Lung microvascular endothelial cell (primary cell): ENCODE measurements around the gene RAPGEF3. TPM values are rescaled to one million over a fixed set of nuclear protein-coding genes. Genes with fewer than 3 reads are reported as not detected.

ENCODE experiments used
- DNase-seq, 2 donors: peaks; one replicate each; pipeline versions ENCODE4 v3.0.0 to v3.0.0-alpha.2; 2010; ENCODE audit warnings: low read depth in 2 of 2
- total RNA-seq: library from RNA; depleted of rRNA; stranded (reverse); fragments of >200 nt; gene quantifications from 2 replicates; pipeline ENCODE4 v1.2.1, GENCODE V29; 2014

Gene RAPGEF3
- total RNA-seq, 1 donor from 2014 or later = 7.1 TPM

DNA sequence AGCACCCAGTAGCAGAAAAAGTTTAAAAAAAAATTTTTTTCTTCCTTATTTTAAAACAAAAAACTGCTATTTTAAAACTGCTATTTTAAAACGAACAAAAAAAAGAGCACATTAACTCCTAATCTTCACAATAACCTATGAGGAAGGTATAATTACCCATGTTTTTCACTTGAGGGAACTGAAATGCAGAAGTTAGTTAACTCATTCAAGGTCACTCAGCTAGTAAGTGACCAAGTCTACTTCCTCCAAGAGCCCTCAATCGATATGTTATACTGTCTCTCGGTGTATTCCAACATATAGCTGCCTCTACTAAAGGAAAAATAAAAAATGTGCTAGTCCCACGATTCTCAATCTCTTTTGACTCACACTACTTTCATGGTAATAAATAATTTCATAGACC is 60.6 kb downstream of the RAPGEF3 start:
- no peak for DNase-seq

DNA sequence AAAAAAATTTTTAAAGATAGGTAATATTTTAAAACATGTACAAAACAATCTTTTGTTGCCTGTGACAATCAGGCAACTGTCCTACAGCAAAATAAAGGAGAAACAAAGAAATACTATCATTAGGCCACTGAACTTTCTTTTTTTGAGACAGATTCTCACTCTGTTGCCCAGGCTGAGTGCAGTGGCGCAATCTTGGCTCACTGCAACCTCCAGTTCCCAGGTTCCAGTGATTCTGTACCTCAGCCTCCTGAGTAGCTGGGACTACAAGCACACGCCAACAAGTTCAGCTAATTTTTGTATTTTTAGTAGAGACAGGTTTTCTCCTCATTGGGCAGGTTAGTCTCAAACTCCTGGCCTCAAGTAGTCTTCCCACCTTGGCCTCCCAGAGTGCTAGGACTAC is 69.5 kb downstream of the RAPGEF3 start:
- DNase-seq = no peak

DNA sequence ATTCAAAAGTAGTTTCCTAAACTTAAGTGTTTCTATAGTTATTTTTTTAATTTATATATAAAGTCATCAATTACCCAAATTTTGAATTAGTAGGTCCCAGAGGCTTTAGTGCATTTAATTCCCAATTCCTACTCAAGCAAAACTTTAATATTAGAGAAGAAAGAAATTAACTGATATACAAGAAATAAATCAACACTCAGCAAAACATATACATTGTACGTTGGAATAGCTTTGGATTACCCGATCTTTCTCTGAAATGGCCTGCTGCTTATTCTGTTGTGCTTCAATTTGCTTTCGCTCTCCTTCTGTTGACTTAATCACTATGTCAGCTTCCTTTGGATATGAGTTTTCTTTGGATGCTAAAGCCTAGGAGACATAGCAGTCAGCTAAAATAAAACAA is 71.0 kb downstream of the RAPGEF3 start:
- DNase-seq = no peak

DNA sequence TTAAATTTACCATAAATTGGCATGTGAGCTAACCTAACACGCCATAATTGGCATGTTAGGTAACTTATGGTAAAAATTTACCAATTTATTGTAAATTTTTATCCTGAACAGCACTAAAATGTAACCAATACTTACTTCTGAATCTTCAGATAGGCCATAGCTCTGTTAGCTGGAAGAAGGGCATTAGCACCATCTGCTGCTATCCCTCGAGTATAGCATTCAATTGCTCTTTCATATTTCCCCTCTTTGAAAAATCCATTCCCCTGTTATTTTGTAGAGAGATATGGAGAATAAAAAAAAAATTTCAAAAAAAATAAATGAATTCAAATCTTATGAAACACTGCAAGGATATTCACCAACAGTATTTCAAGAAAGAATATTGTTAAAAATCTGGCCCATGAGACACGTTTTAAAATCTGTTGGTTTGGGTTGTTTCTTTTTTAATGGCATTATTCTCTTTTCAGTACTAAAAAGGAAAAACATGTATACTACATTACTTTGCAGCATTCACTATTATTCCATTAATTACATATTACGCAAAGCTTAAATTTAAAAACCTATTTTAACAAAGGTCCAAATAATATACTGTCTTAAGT is 71.9 kb downstream of the RAPGEF3 start:
- DNase-seq = peak; percentile 67 to 75

Other genes starting within 250 kb of the RAPGEF3 start
- 5.8 and 5.9 TPM in 2 replicates for gene RPAP3, start 52.9 kb downstream of the RAPGEF3 start, total RNA-seq
- under 0.01 TPM in 1 of 2 replicates, not detected in the other for gene ENDOU, start 33.4 kb downstream of the RAPGEF3 start, total RNA-seq
- 10.1 and 12.6 TPM in 2 replicates for gene SLC48A1, start 14.4 kb upstream of the RAPGEF3 start, total RNA-seq
- 30.5 and 31.7 TPM in 2 replicates for gene HDAC7, start 61.0 kb upstream of the RAPGEF3 start, total RNA-seq
- gene VDR, start 146.1 kb upstream of the RAPGEF3 start, total RNA-seq = not detected in 2 replicates
- gene TMEM106C, start 204.7 kb upstream of the RAPGEF3 start, total RNA-seq = 36.1 and 49.5 TPM in 2 replicates
- not detected in 2 replicates for gene COL2A1, start 245.6 kb upstream of the RAPGEF3 start, total RNA-seq